ENCODE results near the gene RNF2. TPM values are rescaled to one million over a fixed set of nuclear protein-coding genes. Genes with fewer than 3 reads are reported as not detected.
"Not testable (repeated sequence)": the region's sequence is repeated elsewhere in the genome, so short reads cannot be mapped to it uniquely, and the experiment has no call there.

The RNF2 gene
- total RNA-seq = 10 to 100 TPM; 26.7 to 29.7 (median 27.2) TPM

- H3K4me1 Mint-ChIP-seq (ENCODE audit: low read depth) = peaks cover 43% of the 10 kb centered on the region
- no peaks in the 10 kb centered on the region for H3K9me3 Mint-ChIP-seq
- DNase-seq (peak; percentile 69), ATAC-seq (peak; percentile 91 to 93)
- no peaks in the 10 kb centered on the region for H3K27me3 Mint-ChIP-seq (ENCODE audit: low read depth)
- peaks cover 3% of the 10 kb centered on the region for H3K36me3 Mint-ChIP-seq (ENCODE audit: insufficient read depth)
- H3K4me3 Mint-ChIP-seq = peak within 1 kb of the TSS; percentile 93
These were observed at the start of gene RNF2 for GRCh38 chr1:185044981-185045813. TSS of gene RNF2 (plus strand) at chr1:185045558. CDS start at chr1:185087554, 41,996 bp downstream.

DNA sequence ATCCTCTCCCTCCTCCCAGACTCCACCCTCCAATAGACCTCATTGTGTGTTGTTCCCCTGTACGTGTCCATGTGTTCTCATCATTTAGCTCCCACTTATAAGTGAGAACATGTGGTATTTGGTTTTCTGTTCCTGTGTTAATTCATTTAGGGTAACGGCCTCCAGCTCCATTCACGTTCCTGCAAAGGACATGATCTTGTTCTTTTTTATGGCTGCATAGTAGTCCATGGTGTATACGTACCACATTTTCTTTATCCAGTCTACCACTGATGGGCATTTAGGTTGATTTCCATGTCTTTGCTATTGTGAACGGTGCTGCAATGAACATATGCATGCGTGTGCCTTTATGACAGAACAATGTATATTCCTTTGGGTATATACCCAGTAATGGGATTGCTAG is 45.4 kb upstream of the RNF2 start:
- H3K4me1 Mint-ChIP-seq (ENCODE audit: low read depth); H3K9me3 Mint-ChIP-seq; H3K4me3 Mint-ChIP-seq; H3K36me3 Mint-ChIP-seq (ENCODE audit: insufficient read depth); DNase-seq; ATAC-seq: not testable (repeated sequence)
- H3K27me3 Mint-ChIP-seq (ENCODE audit: low read depth) = peaks cover 33% of the 10 kb centered on the region

DNA sequence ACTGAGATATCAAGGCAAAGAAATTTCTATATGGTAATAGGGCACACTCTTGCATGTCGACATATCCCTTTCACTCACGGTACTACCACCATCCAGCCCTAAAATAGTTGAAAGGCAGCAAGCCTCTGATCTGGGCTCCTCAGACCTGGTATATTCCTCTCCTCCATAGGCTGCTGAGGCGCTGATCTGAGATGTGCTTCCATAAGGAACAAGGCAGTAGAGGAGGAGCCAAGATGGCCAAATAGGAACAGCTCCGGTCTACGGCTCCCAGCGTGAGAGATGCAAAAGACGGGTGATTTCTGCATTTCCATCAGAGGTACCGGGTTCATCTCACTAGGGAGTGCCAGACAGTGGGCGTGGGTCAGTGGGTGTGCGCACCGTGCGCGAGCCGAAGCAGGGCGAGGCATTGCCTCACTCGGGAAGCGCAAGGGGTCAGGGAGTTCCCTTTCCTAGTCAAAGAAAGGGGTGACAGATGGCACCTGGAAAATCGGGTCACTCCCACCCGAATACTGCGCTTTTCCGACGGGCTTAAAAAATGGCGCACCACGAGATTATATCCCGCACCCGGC is 44.0 kb upstream of the RNF2 start:
- not testable (repeated sequence) for H3K9me3 Mint-ChIP-seq

GRCh38 chr1:185008838-185009237 is 36.5 kb upstream of the RNF2 start:
- peaks cover 6% of the 10 kb centered on the region for H3K27me3 Mint-ChIP-seq (ENCODE audit: low read depth)
- H3K4me3 Mint-ChIP-seq = no peak overlapping the region
- ATAC-seq (no peak), DNase-seq (no peak)
- H3K9me3 Mint-ChIP-seq = no peaks in the 10 kb centered on the region
- no peaks in the 10 kb centered on the region for H3K4me1 Mint-ChIP-seq (ENCODE audit: low read depth)
- no peaks in the 10 kb centered on the region for H3K36me3 Mint-ChIP-seq (ENCODE audit: insufficient read depth)

More for the DNA sequence above, 44.0 kb upstream of the RNF2 start:
- H3K36me3 Mint-ChIP-seq (ENCODE audit: insufficient read depth); H3K4me1 Mint-ChIP-seq (ENCODE audit: low read depth); H3K4me3 Mint-ChIP-seq; ATAC-seq; DNase-seq: not testable (repeated sequence)
- H3K27me3 Mint-ChIP-seq (ENCODE audit: low read depth) = peaks cover 26% of the 10 kb centered on the region

GRCh38 chr1:185010361-185010760 is 35.0 kb upstream of the RNF2 start:
- Mint-ChIP-seq H3K36me3 (ENCODE audit: insufficient read depth) (no peaks in the 10 kb centered on the region), H3K4me1 (ENCODE audit: low read depth) (no peaks in the 10 kb centered on the region), H3K27me3 (ENCODE audit: low read depth) (peaks cover 4% of the 10 kb centered on the region), H3K9me3 (no peaks in the 10 kb centered on the region), H3K4me3 (no peak overlapping the region)
- DNase-seq = no peak
- no peak for ATAC-seq

GRCh38 chr1:185014941-185015340 is 30.4 kb upstream of the RNF2 start:
- Mint-ChIP-seq H3K4me1 (ENCODE audit: low read depth) (no peaks in the 10 kb centered on the region), H3K27me3 (ENCODE audit: low read depth) (peaks cover 4% of the 10 kb centered on the region), H3K4me3 (no peak overlapping the region), H3K36me3 (ENCODE audit: insufficient read depth) (no peaks in the 10 kb centered on the region), H3K9me3 (no peaks in the 10 kb centered on the region)
- no peak for DNase-seq
- ATAC-seq = no peak

DNA sequence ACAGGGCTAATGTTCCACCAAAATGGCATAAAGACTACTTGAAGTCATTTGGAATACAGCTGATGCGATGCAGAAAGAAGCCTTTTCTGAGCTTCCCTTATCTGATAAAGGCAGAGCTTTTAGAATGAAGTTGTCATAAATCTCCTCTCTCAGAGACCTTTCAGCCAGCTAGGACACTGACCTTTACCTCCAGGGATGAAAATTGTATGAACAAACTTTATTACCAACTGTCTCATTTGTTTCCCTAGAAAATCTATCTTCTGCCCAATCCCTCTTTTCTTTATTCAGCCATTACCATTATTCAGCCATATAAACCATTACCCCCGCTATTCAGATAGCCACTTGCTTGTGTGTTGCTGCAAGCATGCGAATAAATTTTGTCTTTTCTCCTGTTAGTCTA is 29.7 kb upstream of the RNF2 start:
- ATAC-seq (no peak), DNase-seq (no peak)
- H3K36me3 Mint-ChIP-seq (ENCODE audit: insufficient read depth) = no peaks in the 10 kb centered on the region
- H3K4me3 Mint-ChIP-seq = no peak overlapping the region
- H3K9me3 Mint-ChIP-seq = no peaks in the 10 kb centered on the region
- no peaks in the 10 kb centered on the region for H3K4me1 Mint-ChIP-seq (ENCODE audit: low read depth)
- H3K27me3 Mint-ChIP-seq (ENCODE audit: low read depth) = peaks cover 4% of the 10 kb centered on the region

- no peaks in the 10 kb centered on the region for H3K4me1 Mint-ChIP-seq (ENCODE audit: low read depth)
- no peaks in the 10 kb centered on the region for H3K36me3 Mint-ChIP-seq (ENCODE audit: insufficient read depth)
- ATAC-seq (no peak), DNase-seq (no peak)
- H3K9me3 Mint-ChIP-seq = no peaks in the 10 kb centered on the region
- H3K4me3 Mint-ChIP-seq = no peak overlapping the region
- H3K27me3 Mint-ChIP-seq (ENCODE audit: low read depth) = peaks cover 4% of the 10 kb centered on the region
These were observed 28.5 kb upstream of the RNF2 start for GRCh38 chr1:185016880-185017279.

- ATAC-seq = no peak
- H3K4me3 Mint-ChIP-seq = no peak overlapping the region
- no peaks in the 10 kb centered on the region for H3K4me1 Mint-ChIP-seq (ENCODE audit: low read depth)
These were observed 28.0 kb upstream of the RNF2 start for GRCh38 chr1:185017338-185017737.

GRCh38 chr1:185017966-185018365 is 27.4 kb upstream of the RNF2 start:
- H3K27me3 Mint-ChIP-seq (ENCODE audit: low read depth) = peaks cover 4% of the 10 kb centered on the region
- DNase-seq (no peak), ATAC-seq (no peak)
- no peaks in the 10 kb centered on the region for H3K4me1 Mint-ChIP-seq (ENCODE audit: low read depth)
- no peak overlapping the region for H3K4me3 Mint-ChIP-seq
- no peaks in the 10 kb centered on the region for H3K36me3 Mint-ChIP-seq (ENCODE audit: insufficient read depth)
- H3K9me3 Mint-ChIP-seq = no peaks in the 10 kb centered on the region

More at GRCh38 chr1:185017338-185017737, 28.0 kb upstream of the RNF2 start:
- H3K36me3 Mint-ChIP-seq (ENCODE audit: insufficient read depth) = no peaks in the 10 kb centered on the region
- DNase-seq = no peak
- H3K27me3 Mint-ChIP-seq (ENCODE audit: low read depth) = peaks cover 4% of the 10 kb centered on the region
- no peaks in the 10 kb centered on the region for H3K9me3 Mint-ChIP-seq

- Mint-ChIP-seq H3K36me3 (ENCODE audit: insufficient read depth) (peaks cover 7% of the 10 kb centered on the region), H3K9me3 (peaks cover 10% of the 10 kb centered on the region), H3K27me3 (ENCODE audit: low read depth) (peaks cover 19% of the 10 kb centered on the region), H3K4me1 (ENCODE audit: low read depth) (no peaks in the 10 kb centered on the region), H3K4me3 (no peak overlapping the region)
- DNase-seq = no peak
- ATAC-seq = no peak
These were observed 18.0 kb upstream of the RNF2 start for GRCh38 chr1:185027252-185027882.

DNA sequence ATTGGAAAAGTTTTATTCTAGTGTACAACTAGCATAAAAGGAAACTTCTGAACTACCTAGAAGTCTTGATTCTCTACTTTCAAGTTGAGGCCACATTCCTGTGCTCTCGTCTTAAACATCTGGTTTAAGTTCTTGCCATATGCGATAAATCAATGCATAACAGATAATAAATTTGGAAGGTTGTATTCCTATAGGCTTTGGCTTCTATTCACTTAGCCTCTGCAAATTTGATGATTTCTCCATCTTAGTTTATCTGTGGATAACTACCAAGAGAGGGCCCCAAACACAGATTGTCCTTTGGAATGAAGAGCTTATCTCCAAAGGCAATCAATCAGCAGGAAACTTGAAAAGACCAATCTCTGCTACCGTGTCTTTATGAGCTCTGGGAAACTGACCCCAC is 11.7 kb upstream of the RNF2 start:
- Mint-ChIP-seq H3K4me3 (no peak overlapping the region), H3K9me3 (no peaks in the 10 kb centered on the region), H3K27me3 (ENCODE audit: low read depth) (peaks cover 9% of the 10 kb centered on the region), H3K4me1 (ENCODE audit: low read depth) (no peaks in the 10 kb centered on the region), H3K36me3 (ENCODE audit: insufficient read depth) (no peaks in the 10 kb centered on the region)
- ATAC-seq = no peak
- DNase-seq = no peak

- no peaks in the 10 kb centered on the region for H3K36me3 Mint-ChIP-seq (ENCODE audit: insufficient read depth)
- H3K4me3 Mint-ChIP-seq = no peak overlapping the region
- H3K27me3 Mint-ChIP-seq (ENCODE audit: low read depth) = peaks cover 3% of the 10 kb centered on the region
- no peak for DNase-seq
- no peaks in the 10 kb centered on the region for H3K9me3 Mint-ChIP-seq
- H3K4me1 Mint-ChIP-seq (ENCODE audit: low read depth) = no peaks in the 10 kb centered on the region
- ATAC-seq = no peak
These were observed 10.1 kb upstream of the RNF2 start for GRCh38 chr1:185035258-185035657.

- H3K27me3 Mint-ChIP-seq (ENCODE audit: low read depth) = no peaks in the 10 kb centered on the region
- DNase-seq (no peak), ATAC-seq (no peak)
- H3K9me3 Mint-ChIP-seq = no peaks in the 10 kb centered on the region
- H3K4me3 Mint-ChIP-seq = no peak overlapping the region
- no peaks in the 10 kb centered on the region for H3K36me3 Mint-ChIP-seq (ENCODE audit: insufficient read depth)
- no peaks in the 10 kb centered on the region for H3K4me1 Mint-ChIP-seq (ENCODE audit: low read depth)
These were observed 6.5 kb upstream of the RNF2 start for GRCh38 chr1:185038813-185039376.
